ENCODE results near the gene OTULINL. TPM values are rescaled to one million over a fixed set of nuclear protein-coding genes. Genes with fewer than 3 reads are reported as not detected.
A peak's percentile ranks its signal among the peaks of the same experiment; 100 is the strongest.

Gene OTULINL
- total RNA-seq, 1 experiment from 2014 or later = 54.6 TPM

GRCh38 chr5:14568333-14568732 lies 13.3 kb upstream of the OTULINL start:
- Histone ChIP-seq H3K27ac (ENCODE audit: low read length) (peak overlapping the region; percentile 98), H3K36me3 (ENCODE audit: low read depth, low read length) (no peaks in the 10 kb centered on the region), H3K9me3 (ENCODE audit: low read length) (no peaks in the 10 kb centered on the region), H4K20me1 (ENCODE audit: low read length) (no peaks in the 10 kb centered on the region), H2AFZ (ENCODE audit: low read length) (no peak overlapping the region), H3K79me2 (ENCODE audit: low read length) (no peaks in the 10 kb centered on the region), H3K4me3 (ENCODE audit: low read length) (no peak overlapping the region), H3K9me2 (replicated peaks; ENCODE audit: low read length) (no peaks in the 10 kb centered on the region), H3F3A (ENCODE audit: low read length, unreplicated experiment) (peaks cover 10% of the 10 kb centered on the region), H3K4me1 (ENCODE audit: insufficient read depth, low read length) (peaks cover 28% of the 10 kb centered on the region), H3K4me2 (ENCODE audit: low read length) (no peak overlapping the region), H3K9ac (ENCODE audit: low read length) (peak overlapping the region; percentile 87; the same call in 1 of the 2 replicates), H3K27me3 (ENCODE audit: low read length) (no peaks in the 10 kb centered on the region)
- intact Hi-C loops (cut with micrococcal nuclease) = no loop called here
- DNase-seq = no peak
- no peak for ATAC-seq
- no peak for TF ChIP-seq EZH2 (IDR thresholded peaks at IDR 0.05; ENCODE audit: low read length, unreplicated experiment)
- no peak for TF ChIP-seq CTCF (conservative IDR thresholded peaks at IDR 0.05; ENCODE audit: low read depth, low read length)
- TF ChIP-seq EZH2phosphoT487 (IDR thresholded peaks at IDR 0.05; ENCODE audit: borderline replicate concordance, low read length) = no peak
- CTCF ChIA-PET = no interaction called here
- POLR2A ChIA-PET (ENCODE audit: unreplicated experiment) = no interaction called here
- BruUV-seq (replicated peaks) = no TSS peak

GRCh38 chr5:14569948-14570691 lies 11.5 kb upstream of the OTULINL start:
- no peaks in the 10 kb centered on the region for H3K27me3 ChIP-seq (ENCODE audit: low read length)
- H2AFZ ChIP-seq (ENCODE audit: low read length) = no peak overlapping the region
- peak overlapping the region; percentile 69 for H3K4me2 ChIP-seq (ENCODE audit: low read length)
- no peaks in the 10 kb centered on the region for H4K20me1 ChIP-seq (ENCODE audit: low read length)
- H3K36me3 ChIP-seq (ENCODE audit: low read depth, low read length) = no peaks in the 10 kb centered on the region
- H3K9me2 ChIP-seq (replicated peaks; ENCODE audit: low read length) = no peaks in the 10 kb centered on the region
- H3K4me1 ChIP-seq (ENCODE audit: insufficient read depth, low read length) = peaks cover 38% of the 10 kb centered on the region
- ChIA-PET CTCF (interaction anchor here (0.7 to 1.3 kb wide), 3 partner anchors 12 to 78 kb away, joined by 3 to 9 read pairs (median 3); no protein-coding TSS in a partner anchor), POLR2A (ENCODE audit: unreplicated experiment) (interaction anchor here (0.5 to 1.3 kb wide), 3 partner anchors 27 to 306 kb away, joined by 3 to 9 read pairs (median 7); no protein-coding TSS in a partner anchor)
- DNase-seq = peak; percentile 99
- no peaks in the 10 kb centered on the region for H3K79me2 ChIP-seq (ENCODE audit: low read length)
- H3K27ac ChIP-seq (ENCODE audit: low read length) = peak overlapping the region; percentile 98
- BruUV-seq (replicated peaks) = no TSS peak
- TF ChIP-seq EZH2 (IDR thresholded peaks at IDR 0.05; ENCODE audit: low read length, unreplicated experiment) = no peak
- TF ChIP-seq CTCF (conservative IDR thresholded peaks at IDR 0.05; ENCODE audit: low read depth, low read length) = no peak
- no peak for TF ChIP-seq EZH2phosphoT487 (IDR thresholded peaks at IDR 0.05; ENCODE audit: borderline replicate concordance, low read length)
- peaks cover 10% of the 10 kb centered on the region for H3F3A ChIP-seq (ENCODE audit: low read length, unreplicated experiment)
- H3K9ac ChIP-seq (ENCODE audit: low read length) = peak overlapping the region; percentile 88
- intact Hi-C loops (cut with micrococcal nuclease) = loop anchor here (1.0 kb wide), 2 partner anchors 11 to 534 kb away; partner anchors contain the start of gene OTULINL
- peak; percentile 90 for ATAC-seq
- H3K9me3 ChIP-seq (ENCODE audit: low read length) = no peaks in the 10 kb centered on the region
- peak overlapping the region; percentile 16; the same call in 1 of the 2 replicates for H3K4me3 ChIP-seq (ENCODE audit: low read length)

GRCh38 chr5:14571901-14572300 lies 9.7 kb upstream of the OTULINL start:
- DNase-seq (no peak), ATAC-seq (no peak)
- Histone ChIP-seq H3K9me2 (replicated peaks; ENCODE audit: low read length) (no peaks in the 10 kb centered on the region), H3K4me1 (ENCODE audit: insufficient read depth, low read length) (peaks cover 40% of the 10 kb centered on the region), H3K9me3 (ENCODE audit: low read length) (no peaks in the 10 kb centered on the region), H3K9ac (ENCODE audit: low read length) (peak overlapping the region; percentile 88), H3K27ac (ENCODE audit: low read length) (peak overlapping the region; percentile 98), H3K4me2 (ENCODE audit: low read length) (no peak overlapping the region), H3K4me3 (ENCODE audit: low read length) (no peak overlapping the region), H2AFZ (ENCODE audit: low read length) (no peak overlapping the region), H3K79me2 (ENCODE audit: low read length) (no peaks in the 10 kb centered on the region), H4K20me1 (ENCODE audit: low read length) (no peaks in the 10 kb centered on the region), H3K27me3 (ENCODE audit: low read length) (no peaks in the 10 kb centered on the region), H3K36me3 (ENCODE audit: low read depth, low read length) (no peaks in the 10 kb centered on the region), H3F3A (ENCODE audit: low read length, unreplicated experiment) (peaks cover 10% of the 10 kb centered on the region)
- intact Hi-C loops (cut with micrococcal nuclease) = no loop called here
- POLR2A ChIA-PET (ENCODE audit: unreplicated experiment) = no interaction called here
- no TSS peak for BruUV-seq (replicated peaks)
- TF ChIP-seq EZH2 (IDR thresholded peaks at IDR 0.05; ENCODE audit: low read length, unreplicated experiment) (no peak), CTCF (conservative IDR thresholded peaks at IDR 0.05; ENCODE audit: low read depth, low read length) (no peak), EZH2phosphoT487 (IDR thresholded peaks at IDR 0.05; ENCODE audit: borderline replicate concordance, low read length) (no peak)
- CTCF ChIA-PET = no interaction called here
